ENCODE data around the gene YARS1.

Gene YARS1

GRCh38 chr1:32780628-32781234 is 36.4 kb downstream of the YARS1 start:
- DNase-seq (ENCODE audit: low read depth in 2 of 2): no peak

DNA sequence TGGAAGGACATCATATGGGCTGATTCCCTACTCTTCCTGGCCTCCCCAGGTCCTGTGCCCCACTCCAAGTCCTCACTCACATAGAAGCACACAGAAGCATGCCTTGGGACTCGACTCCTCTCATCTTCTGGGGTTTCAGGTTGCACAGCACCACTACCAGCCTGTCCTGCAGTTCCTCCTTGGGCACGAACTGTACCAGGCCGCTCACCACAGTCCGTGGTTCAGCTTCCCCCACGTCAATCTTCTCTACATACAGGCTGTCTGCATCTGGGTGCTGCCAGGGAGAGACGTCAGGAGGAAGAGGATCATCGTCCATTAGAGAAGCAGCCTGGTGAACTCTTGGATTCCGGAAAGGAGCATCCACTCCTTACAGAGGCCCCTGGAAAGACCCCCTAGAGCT is 37.2 kb downstream of the YARS1 start:
- no peak for DNase-seq (ENCODE audit: low read depth in 2 of 2)

- DNase-seq (ENCODE audit: low read depth in 2 of 2): no peak
Measured at GRCh38 chr1:32779242-32779641, 37.9 kb downstream of the YARS1 start.

- no peak for DNase-seq (ENCODE audit: low read depth in 2 of 2)
Measured at GRCh38 chr1:32775640-32776337, 41.4 kb downstream of the YARS1 start.

- no peak for DNase-seq (ENCODE audit: low read depth in 2 of 2)
Measured at GRCh38 chr1:32774950-32775634, 42.1 kb downstream of the YARS1 start.

- no peak for DNase-seq (ENCODE audit: low read depth in 2 of 2)
Measured at GRCh38 chr1:32774464-32774808, 42.7 kb downstream of the YARS1 start.

DNA sequence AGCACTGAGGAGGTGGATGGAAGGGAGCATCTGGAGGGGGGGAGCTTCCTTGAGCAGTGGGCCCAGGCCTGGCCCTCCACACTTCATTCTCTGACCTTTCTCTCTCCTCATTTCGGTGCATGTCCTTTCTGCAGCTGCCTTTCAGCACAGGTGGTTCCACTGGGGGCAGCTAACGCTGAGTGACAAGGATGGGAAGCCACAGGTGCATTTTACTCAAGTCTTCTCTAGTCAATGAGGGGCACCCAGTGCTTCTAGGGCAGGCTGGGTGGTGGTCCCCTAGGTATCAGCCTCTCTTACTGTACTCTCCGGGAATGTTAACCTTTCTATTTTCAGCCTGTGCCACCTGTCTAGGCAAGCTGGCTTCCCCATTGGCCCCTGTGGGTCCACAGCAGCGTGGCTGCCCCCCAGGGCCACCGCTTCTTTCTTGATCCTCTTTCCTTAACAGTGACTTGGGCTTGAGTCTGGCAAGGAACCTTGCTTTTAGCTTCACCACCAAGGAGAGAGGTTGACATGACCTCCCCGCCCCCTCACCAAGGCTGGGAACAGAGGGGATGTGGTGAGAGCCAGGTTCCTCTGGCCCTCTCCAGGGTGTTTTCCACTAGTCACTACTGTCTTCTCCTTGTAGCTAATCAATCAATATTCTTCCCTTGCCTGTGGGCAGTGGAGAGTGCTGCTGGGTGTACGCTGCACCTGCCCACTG is 43.2 kb downstream of the YARS1 start:
- DNase-seq (ENCODE audit: low read depth in 2 of 2): no peak

GRCh38 chr1:32773018-32773763 is 44.0 kb downstream of the YARS1 start:
- DNase-seq (ENCODE audit: low read depth in 2 of 2): peak; percentile 44 to 53

DNA sequence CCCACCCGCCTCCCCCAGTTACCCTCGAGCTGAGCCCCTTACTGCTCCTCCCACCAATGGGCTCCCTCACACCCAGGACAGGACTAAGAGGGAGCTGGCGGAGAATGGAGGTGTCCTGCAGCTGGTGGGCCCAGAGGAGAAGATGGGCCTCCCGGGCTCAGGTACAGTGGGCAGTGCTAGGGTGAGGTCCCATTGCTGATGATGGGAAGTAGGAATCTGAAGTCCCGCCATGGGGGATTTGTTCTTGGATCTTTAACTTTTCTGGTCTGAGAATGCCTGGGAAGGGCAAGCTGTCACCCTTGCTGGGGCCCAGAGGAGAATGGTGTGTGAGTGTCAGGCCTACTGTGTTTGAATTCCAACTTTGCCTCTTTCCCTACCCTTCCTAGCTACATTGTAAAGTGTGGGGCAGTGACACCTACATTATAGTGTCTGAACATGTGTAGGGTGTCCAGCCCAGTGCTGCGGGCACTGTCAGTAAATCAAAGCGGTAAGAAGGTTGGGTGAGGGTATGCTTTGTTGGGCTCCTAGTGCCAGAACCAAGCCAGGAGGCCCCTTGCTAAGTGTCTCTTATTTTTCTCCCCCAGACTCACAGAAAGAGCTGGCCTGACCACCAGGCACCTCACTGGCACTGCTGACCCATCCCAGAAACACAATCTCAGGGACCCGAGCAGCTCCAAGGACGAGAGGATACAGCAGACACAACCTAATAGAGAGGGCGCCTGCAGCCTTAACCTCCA is 44.7 kb downstream of the YARS1 start:
- DNase-seq (ENCODE audit: low read depth in 2 of 2): no peak

- no peak for DNase-seq (ENCODE audit: low read depth in 2 of 2)
Measured at GRCh38 chr1:32771561-32772280, 45.4 kb downstream of the YARS1 start.

- no peak for DNase-seq (ENCODE audit: low read depth in 2 of 2)
Measured at GRCh38 chr1:32770741-32771548, 46.2 kb downstream of the YARS1 start.

GRCh38 chr1:32770221-32770731 is 46.9 kb downstream of the YARS1 start:
- no peak for DNase-seq (ENCODE audit: low read depth in 2 of 2)

DNA sequence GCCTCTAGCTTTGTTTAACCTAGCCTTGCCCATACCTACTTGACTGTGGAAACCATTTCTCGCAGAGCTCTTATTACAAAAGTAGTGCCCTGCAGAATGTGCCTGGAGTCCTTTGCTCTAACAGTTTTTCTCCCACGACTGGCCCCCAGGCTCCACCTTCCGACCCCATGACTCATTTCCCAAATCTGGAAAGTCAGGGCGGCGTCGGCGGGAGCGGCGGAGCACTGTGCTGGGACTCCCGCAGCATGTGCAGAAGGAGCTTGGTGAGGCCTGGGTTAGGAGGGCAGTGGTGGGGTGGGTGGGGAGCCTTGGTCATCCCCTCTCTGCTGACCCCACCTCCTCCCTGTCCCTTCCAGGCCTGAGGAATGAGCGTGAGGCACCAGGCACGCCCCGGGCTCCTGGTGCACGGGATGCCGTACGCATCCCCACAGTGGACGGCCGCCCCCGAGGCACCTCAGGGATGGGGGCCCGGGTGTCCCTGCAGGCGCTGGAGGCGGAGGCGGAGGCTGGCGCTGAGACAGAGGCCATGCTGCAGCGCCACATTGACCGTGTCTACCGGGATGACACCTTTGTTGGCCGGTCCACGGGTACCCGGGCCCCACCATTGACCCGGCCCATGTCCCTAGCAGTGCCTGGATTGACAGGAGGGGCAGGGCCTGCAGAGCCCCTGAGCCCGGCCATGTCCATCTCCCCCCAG is 47.5 kb downstream of the YARS1 start:
- no peak for DNase-seq (ENCODE audit: low read depth in 2 of 2)

GRCh38 chr1:32768110-32768850 is 48.9 kb downstream of the YARS1 start:
- DNase-seq (ENCODE audit: low read depth in 2 of 2): no peak

- DNase-seq (ENCODE audit: low read depth in 2 of 2): no peak
Measured at GRCh38 chr1:32767641-32768040, 49.5 kb downstream of the YARS1 start.

DNA sequence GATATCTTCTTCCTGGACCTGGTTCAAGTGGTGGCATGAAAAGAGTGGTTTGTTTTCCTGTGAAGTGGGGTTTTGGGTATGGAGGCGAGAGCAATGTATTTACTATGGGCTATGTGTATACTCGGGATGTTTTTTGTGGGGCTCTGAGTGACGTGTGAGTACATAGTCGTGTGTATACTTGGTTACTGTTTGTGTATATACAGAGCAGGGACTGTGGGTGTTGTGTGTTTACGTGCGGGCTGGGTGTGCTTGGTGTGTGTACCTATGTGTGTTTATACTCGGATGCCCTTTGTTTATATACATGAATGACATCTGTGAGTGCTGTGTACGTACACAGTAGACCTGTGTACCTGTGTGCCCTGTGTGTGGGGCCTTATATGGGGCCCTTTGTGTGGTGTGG is 50.0 kb downstream of the YARS1 start:
- DNase-seq (ENCODE audit: low read depth in 2 of 2): no peak

GRCh38 chr1:32766328-32766972 is 50.7 kb downstream of the YARS1 start:
- DNase-seq (ENCODE audit: low read depth in 2 of 2): no peak
